SU-DHL-6 (cell line): ENCODE results near the gene LSM2.

Experiments
- EZH2phosphoT487 ChIP-seq: fragments of 200-600 bp; sonication (generic), shearing (Covaris generic); conservative IDR thresholded peaks from 2 replicates; pipeline ENCODE4 v1.6.1; 2018; ENCODE audit warnings: mild to moderate bottlenecking, antibody characterized with exemption, low read length, moderate library complexity, mixed read lengths
- TF ChIP-seq, protein P1 (sequence below): fragments of 200-600 bp; sonication (generic); IDR thresholded peaks from one replicate; pipeline ENCODE4 v1.5.1; 2017; ENCODE audit warnings: antibody characterized with exemption, mild to moderate bottlenecking, low read length, moderate library complexity; ENCODE audit not compliant: insufficient read depth, poor library complexity, severe bottlenecking

DNA sequence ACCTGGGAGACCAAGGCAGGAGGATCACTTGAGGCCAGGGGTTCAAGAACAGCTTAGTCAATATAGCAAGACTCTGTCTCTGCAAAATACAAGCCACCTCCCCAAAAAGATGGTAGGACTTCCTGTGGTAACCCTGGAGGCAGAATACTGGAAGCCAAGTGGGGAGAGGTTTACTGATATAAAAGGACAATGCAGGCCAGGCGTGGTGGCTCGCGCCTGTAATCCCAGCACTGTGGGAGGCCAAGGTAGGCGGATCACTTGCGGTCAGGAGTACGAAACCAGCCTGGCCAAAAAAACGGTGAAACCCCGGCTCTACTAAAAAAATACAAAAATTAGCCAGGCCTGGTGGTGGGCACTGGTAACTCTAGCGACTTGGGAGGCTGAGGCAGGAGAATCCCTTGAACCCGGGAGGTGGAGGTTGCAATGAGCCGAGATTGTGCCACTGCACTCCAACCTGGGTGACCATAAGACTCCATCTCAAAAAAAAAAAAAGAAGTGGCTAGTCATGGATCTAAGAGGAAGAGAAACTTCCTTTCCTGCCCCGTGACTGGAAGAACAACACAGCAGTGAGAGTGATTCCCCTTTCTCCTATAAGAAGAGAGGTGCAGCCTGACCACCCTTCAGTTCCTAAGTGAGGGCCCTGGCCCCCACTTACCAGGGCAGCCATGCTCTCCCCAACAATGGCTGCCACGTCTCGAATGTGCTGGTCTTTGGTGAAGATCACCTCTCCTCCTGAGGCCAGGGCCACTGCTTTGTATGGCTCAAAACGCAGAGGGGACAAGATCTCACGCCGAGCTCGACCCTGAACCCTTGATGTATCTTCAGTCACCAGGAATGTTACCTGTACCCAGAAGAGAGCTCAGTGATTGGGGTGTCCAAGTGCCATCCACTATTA, 38.2 kb downstream of the LSM2 start:
- TF ChIP-seq, protein P1, sequence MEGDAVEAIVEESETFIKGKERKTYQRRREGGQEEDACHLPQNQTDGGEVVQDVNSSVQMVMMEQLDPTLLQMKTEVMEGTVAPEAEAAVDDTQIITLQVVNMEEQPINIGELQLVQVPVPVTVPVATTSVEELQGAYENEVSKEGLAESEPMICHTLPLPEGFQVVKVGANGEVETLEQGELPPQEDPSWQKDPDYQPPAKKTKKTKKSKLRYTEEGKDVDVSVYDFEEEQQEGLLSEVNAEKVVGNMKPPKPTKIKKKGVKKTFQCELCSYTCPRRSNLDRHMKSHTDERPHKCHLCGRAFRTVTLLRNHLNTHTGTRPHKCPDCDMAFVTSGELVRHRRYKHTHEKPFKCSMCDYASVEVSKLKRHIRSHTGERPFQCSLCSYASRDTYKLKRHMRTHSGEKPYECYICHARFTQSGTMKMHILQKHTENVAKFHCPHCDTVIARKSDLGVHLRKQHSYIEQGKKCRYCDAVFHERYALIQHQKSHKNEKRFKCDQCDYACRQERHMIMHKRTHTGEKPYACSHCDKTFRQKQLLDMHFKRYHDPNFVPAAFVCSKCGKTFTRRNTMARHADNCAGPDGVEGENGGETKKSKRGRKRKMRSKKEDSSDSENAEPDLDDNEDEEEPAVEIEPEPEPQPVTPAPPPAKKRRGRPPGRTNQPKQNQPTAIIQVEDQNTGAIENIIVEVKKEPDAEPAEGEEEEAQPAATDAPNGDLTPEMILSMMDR, result no peak
- no peak for TF ChIP-seq EZH2phosphoT487
